Suppressor macrophage treated with lipopolysaccharide for 4 hours (primary cell): ENCODE results near the gene ART3.
"Not testable (repeated sequence)": the region's sequence is repeated elsewhere in the genome, so short reads cannot be mapped to it uniquely, and the experiment has no call there.

Experiments
- DNase-seq: peaks from one replicate; pipeline ENCODE4 v3.0.0-alpha.2; 2020

ART3 gene, protein sequence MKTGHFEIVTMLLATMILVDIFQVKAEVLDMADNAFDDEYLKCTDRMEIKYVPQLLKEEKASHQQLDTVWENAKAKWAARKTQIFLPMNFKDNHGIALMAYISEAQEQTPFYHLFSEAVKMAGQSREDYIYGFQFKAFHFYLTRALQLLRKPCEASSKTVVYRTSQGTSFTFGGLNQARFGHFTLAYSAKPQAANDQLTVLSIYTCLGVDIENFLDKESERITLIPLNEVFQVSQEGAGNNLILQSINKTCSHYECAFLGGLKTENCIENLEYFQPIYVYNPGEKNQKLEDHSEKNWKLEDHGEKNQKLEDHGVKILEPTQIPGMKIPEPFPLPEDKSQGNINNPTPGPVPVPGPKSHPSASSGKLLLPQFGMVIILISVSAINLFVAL

DNA sequence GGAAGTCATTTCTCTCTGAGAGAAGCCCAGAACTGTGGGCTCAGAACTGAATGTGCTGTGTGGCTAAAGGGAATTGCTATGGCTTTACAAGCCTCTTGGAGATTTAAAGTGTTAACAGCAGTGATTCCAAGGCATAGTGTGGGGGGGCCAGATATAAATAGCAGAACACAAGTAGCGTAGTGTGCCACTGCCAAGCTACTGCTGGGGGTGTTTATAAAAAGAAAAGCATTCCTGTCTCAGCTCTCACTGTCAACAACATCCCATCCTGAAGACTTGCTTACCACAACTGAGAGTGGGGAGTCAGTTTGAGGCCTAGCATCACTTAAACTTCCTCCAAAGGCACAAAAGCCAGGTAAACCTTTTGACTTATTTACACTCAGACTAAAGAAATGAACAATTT is at the start of gene ART3:
ART3 (plus strand) TSS at position 242 of the 400 bp plus-strand sequence. CDS start 1,181 bp downstream, outside the sequence.
- DNase-seq = no peak

DNA sequence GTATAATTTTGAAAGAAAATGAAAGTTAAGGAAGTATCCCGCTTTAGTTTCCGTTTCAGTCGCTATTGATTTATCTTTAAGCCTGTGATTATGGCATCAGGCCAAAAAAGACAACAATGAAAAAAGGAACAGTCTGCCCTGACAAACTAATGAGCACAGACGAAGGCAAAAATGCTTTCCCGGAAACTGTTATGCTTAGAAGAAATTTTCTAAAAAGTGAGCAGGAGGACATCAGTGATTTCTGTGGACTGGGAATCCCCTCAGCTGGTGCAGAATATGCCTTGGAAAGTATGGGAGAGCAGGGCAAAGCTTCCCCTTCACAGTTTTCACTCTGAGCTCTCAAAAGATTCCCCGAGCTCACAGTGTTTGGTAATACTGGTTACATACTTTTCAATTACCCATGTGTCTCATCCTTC is 46.2 kb upstream of the ART3 start:
- DNase-seq = peak; percentile 96

DNA sequence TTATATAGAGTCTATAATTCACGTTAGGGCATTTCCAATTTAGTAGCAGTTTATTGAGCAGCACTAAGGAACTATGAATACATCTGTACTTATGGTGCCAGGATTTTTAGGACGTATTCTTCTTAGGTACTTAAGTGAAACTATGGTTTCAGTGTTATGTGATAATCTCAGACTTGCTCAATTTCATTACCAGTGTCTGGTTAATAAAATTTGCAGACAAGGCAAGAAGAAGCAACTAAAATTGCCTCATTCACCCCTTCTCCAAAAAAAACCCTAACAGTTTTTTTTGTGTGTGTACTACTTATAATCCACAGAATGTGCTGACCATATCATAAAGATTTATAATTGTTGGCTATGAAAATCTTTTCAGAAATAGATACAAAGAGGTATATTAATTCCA is 45.2 kb upstream of the ART3 start:
- peak; percentile 77 for DNase-seq

DNA sequence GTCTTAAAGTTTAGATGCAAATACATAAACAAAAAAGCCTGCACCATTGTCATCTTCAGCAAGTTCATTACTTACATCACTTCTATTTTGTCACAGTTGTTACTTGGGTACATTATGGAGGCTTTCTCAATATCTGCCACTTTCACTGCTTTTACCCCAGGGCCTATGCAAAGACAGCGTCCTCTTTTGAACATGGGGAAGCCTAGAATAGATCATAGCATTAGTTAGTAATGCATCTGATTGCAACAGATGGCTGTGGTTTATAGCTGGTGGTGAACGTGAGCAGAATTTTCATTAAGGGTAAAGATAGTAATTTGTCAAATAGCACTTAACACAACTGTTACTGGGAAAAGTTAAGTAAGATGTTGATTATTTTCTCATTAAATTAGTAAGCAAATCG is 39.4 kb upstream of the ART3 start:
- peak; percentile 91 for DNase-seq

DNA sequence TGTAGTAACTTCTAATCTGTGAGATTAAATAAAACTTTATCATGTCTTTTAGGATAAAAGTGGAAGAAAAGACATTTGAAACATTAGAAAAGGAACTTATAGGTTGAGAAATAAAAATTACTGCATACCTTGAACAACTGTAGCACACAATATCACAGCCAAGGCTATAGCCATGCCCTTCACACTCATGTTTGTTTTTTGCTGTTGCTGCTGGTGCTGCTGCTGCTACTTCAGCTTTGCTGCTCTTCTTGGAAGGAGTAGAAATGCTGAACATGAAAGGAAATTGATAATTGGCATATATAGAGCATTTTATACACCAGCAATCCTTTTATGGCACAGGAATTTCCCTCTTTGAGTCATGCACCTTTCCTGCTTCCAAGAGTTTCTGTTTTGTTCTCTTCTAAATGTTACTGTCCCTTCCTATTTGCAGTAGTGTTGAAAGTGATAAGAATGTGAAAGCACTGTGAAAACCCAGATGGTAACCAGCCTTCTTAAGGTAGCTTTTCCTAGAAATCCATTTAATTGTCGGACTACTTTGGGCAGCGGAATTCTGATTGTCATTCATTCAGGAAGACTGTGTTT is 38.6 kb upstream of the ART3 start, which contains the start of gene CXCL11:
CXCL11 (minus strand) TSS at position 272 of the 582 bp plus-strand sequence; CDS start at position 189, 83 bp downstream.
- DNase-seq = peak; percentile 82

DNA sequence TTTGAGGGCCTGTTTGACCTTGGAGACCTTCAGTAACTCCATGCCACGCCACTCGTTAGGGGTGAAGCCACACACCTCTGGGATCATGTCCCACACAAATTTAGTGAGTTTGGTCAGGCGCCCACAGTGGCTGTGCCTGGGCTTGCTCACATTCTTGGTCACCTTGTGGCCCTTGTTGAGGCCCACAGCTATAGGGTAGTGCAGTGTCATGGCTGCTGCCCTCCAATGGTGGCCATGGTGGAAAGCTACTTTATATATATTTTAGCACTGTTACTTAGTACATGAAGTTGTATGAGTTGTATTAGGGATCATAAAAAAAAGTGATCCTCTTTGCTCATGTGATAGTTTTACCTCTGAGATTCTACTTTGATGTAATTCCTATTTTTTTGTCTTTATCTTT is 37.7 kb upstream of the ART3 start:
- DNase-seq = no peak

DNA sequence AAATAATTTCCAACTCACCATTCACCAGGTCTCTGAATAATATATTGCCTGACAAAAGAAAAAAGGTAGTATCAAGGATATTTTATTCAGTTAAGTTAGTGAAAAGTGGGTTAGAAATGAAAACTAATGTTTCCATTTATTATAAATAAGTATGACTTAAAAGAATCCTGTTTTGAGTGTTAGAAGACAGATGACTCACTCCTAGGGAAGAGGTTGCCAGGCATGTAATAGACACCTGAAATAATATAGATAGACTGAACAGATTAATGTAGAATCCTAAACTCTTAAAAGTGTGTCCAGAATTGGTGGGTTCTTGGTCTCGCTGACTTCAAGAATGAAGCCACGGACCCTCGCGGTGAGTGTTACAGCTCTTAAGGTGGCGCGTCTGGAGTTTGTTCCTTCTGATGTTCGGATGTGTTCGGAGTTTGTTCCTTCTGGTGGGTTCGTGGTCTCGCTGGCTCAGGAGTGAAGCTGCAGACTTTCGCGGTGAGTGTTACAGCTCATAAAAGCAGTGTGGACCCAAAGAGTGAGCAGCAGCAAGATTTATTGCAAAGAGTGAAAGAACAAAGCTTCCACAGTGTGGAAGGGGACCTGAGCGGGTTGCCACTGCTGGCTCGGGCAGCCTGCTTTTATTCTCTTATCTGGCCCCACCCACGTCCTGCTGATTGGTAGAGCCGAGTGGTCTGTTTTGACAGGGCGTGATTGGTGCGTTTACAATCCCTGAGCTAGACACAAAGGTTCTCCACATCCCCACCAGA is 32.1 kb upstream of the ART3 start:
- DNase-seq = not testable (repeated sequence)

DNA sequence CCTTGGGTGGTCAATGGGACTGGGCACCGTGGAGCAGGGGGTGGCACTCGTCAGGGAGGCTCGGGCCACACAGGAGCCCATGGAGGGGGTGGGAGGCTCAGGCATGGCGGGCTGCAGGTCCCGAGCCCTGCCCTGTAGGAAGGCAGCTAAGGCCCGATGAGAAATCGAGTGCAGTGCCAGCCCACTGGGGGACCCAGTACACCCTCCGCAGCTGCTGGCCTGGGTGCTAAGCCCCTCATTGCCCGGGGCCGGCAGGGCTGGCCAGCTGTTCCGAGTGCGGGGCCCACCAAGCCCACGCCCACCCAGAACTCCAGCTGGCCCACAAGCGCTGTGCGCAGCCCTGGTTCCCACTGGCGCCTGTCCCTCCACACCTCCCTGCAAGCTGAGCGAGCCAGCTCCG is 31.2 kb upstream of the ART3 start:
- DNase-seq = not testable (repeated sequence)

DNA sequence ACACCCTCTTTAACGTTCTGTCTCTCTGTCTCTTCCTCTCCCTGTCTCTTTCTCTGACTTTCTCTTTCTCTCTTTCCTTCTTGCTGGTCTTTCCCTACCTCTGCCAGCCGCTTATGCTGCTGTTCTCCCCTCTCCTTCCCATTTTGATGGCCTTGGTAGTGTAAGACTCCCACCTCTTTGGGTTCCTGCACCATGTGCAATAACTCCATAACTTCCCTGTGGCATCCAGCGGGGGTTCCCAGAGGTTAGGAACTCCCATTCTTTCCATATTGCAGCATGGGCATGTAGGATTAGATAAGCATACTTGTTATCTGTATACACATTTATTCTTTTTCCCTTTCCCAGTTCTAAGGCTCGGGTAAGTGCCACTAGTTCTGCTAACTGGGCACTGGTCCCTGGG is 29.8 kb upstream of the ART3 start:
- DNase-seq = not testable (repeated sequence)

DNA sequence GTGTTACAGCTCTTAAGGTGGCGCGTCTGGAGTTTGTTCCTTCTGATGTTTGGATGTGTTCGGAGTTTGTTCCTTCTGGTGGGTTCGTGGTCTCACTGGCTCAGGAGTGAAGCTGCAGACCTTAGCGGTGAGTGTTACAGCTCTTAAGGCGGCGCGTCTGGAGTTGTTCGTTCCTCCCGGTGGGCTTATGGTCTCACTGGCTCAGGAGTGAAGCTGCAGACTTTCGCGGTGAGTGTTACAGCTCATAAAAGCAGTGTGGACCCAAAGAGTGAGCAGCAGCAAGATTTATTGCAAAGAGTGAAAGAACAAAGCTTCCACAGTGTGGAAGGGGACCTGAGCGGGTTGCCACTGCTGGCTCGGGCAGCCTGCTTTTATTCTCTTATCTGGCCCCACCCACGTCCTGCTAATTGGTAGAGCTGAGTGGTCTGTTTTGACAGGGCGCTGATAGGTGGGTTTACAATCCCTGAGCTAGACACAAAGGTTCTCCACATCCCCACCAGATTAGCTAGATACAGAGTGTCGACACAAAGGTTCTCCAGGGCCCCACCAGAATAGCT is 24.6 kb upstream of the ART3 start:
- not testable (repeated sequence) for DNase-seq

DNA sequence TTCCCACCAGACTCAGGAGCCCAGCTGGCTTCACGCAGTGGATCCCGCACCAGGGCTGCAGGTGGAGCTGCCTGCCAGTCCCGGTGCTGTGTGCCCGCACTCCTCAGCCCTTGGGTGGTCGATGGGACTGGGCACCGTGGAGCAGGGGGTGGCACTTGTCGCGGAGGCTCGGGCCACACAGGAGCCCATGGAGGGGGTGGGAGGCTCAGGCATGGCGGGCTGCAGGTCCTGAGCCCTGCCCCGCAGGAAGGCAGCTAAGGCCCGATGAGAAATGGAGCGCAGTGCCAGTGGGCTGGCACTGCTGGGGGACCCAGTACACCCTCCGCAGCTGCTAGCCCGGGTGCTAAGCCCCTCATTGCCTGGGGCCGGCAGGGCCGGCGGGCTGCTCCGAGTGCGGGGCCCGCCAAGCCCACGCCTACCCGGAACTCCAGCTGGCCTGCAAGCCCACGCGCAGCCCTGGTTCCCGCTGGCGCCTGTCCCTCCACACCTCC is 23.9 kb upstream of the ART3 start:
- DNase-seq = not testable (repeated sequence)

DNA sequence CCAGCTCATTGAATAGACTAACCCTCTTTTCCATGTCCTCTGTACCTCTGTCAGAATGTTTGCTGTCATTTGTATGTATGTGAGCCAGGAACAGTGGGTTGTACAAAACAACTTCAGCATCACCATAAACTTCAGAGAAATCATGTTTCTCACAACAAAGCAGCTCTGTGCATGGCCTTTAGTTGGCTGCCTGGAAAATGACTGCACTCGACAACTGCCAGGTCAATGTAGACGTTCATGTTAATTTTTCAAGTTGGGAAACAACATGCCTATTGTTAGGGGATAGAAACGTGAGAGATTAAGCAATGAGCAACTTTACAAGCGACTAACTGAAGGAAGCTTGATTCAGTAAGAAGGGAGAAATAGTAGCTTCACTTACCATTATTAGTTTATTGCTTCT is 20.8 kb upstream of the ART3 start:
- DNase-seq = no peak

DNA sequence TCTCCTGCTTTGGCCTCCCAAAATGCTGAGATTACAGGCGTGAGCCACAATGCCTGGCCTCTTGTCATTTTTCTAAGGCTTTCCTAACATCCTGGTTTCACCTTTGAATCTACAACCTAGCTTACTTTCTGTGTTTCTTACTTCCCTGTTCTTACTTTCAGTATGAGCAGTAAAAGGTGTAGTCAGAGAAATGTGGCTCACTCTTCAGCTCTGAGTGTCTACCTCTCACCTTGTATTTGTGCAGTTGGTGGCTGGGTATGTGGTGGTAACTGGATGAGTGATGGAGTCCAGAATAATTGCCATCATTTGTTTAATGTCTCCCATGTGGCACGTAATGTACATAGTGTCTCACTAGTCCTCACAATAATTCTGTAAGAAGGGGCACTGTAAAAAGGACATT is 19.5 kb upstream of the ART3 start:
- DNase-seq = no peak

DNA sequence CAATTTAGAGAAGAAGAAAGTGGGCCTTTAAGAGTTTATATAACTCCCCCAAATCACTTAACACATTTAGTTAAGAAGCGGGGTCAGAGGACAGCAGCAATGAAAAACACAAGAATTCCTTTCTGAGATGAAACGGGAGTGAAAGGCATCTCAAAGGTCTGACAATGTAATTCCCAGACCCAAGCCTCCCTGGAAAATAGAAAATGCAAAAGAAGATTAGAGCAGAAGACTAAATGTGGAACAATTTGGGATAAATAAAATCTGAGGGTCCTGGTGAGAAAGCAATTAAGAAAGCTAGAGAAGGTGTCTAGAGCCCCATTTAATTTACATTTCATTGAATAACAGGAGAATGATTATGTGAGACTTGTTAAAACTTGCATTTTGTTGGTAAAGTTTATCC is 19.1 kb upstream of the ART3 start:
- no peak for DNase-seq

DNA sequence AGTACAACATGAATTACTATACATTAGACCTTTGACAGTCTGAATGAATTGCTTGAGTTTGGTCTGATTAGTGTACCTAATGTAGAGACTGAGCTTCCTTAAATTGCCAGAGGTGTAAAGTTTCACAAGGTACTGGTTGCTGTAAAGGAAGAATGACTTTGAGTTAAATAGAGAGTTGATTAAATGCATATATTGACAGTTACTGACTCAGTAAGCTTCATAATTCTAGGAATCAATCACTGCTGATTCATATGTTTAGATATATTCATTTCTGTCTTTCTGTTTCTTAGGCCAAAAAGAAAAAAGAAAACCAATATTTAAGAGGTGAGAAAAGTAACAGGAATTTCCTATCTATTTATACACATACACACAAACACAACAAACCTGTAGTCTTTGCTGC is 16.2 kb upstream of the ART3 start:
- DNase-seq = no peak

DNA sequence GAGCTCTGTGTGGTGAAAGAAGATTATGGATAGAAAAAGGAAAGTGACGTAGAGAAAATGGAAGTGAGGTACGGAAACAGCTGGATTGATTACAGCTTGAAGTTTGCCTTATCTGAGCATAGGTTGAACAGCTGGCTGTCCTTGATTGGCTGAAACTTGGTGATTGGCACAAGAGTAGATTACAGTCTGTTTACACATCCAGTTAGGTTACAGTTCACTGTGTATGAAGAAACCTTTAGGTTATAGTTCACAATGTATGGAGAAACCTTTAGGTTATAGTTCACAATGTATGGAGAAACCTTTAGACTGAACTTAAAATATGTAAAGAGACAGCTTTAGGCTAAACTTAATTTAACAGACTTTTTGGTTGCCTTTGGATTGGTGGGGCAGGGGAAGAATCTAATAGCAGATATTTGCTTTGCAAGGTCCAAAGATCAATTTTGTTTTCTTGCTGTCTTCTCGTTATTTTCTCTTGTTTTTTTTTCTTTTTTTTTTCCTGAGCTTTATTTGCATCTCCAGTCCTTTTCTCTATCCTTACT is 15.6 kb upstream of the ART3 start:
- DNase-seq = no peak

DNA sequence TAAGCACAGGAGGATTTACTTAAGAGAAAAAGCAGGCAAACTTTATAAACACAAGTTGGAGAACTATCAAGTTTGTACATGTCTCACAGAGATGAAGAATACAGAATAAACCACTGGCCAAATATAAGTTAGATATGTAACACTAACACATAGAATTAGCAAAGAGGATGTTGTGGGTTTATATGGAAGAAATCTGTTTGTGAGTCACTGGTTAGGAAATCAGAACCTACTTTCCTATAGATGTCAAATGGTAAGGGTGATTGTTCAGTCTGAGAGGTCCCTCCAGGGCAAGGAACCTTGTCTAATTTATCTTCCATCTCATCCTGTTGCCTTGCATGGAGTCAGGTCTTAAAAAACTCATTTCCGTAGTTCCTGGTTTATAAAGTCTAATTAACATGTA is 14.8 kb upstream of the ART3 start:
- DNase-seq = peak; percentile 80

DNA sequence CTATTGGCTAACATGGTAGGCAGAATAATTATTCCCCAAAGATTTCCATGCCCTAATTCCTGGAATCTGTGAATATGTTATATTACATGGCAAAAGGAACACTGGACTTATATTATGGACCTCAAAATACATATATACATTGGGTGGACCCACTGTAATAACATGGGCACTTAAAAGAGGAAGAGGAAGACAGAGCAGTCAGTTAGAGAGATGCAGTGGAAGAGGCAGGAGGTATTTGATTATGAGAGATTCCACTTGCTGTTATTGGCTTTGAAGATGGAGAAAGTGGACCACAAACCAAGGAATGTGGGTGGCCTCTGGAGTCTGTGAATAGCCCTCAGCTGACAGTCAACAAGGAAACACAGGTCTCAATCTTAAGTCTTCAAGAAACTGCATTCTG is 14.0 kb upstream of the ART3 start:
- DNase-seq = no peak

DNA sequence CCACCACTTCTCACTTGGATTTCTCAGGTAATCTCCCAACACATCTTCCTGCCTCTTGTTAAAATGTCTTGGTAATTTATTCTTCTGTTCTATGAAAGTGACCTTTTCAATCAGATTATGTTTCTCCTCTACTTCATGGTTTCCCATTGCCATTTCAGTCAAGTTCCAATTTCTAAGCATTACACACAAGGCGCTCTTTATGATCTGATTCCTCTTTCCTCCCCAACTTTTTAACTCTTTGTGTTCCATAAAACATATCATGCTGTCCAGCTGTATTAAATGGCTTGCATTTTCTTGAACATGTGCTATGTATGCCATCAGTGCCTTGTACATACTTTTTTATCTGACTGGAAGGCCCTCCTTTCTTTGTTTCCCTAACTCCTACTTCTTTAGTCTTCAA is 13.1 kb upstream of the ART3 start:
- no peak for DNase-seq

DNA sequence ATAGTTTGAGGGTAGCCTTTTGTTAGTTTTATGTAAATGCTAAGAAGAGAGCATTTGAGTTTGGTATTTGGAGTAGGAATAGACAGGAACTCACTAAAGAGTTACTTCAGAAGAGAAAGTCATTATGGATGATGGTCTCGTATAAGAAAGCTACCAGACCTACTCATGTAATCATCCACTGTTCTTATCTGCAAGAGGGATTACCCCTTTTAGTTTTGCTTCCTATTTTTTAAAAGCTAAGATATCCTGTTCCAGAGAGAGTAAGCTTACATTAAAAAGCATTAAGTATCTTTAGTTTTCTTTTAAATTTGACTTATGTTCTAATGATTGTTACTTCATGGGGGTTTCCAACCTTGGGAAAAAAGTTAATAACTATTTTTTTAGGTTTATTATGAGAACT is 12.5 kb upstream of the ART3 start:
- peak; percentile 74 for DNase-seq

DNA sequence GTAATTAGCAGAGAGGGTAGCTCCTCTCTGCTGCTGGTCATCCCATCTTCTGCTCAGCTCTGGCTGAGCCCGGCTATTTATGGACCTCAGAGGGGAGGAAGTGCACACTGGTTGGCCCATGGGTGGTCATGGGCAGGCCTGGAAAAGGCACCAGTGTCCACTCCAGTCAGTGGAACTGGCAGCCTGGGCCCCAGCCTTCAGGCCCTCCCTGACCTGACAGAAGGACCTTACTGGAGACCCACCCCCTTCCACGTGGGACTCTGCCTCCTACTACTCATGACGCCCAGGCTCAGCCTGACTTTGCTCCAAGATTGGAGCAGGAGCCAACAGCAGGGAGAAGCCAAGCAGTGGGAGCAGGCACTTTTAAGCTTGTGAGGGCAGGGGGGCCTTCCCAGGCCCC is 8.0 kb upstream of the ART3 start:
- DNase-seq = no peak

DNA sequence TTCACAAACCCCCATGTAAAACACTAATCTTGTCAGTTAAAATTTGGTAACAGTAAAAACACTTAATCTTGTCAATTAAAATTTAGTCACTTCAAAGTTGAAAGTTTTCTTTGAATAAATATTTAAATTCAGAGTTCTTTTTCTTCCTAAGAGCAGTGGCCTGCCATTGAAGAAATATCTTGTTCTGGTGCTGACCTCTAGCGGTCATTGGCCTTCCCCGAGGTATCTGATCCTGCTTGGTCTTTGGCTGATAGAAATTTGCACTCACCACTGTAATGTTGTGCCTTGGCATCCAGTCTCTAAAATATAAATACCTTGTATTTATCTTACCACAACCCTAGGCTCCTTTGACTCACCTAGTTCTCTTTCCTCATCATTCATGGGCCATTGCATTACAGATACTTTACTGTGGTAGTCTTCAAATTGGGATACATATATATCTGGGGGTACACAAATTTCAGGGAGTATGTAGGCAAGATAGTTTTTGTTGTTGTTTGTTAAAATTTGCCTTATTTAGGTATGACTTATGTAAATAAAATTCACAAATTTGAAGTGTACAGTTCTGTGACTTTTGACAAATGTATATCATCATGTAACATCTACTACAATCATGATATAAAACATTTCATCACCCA is 6.7 kb upstream of the ART3 start:
- DNase-seq = peak; percentile 91

DNA sequence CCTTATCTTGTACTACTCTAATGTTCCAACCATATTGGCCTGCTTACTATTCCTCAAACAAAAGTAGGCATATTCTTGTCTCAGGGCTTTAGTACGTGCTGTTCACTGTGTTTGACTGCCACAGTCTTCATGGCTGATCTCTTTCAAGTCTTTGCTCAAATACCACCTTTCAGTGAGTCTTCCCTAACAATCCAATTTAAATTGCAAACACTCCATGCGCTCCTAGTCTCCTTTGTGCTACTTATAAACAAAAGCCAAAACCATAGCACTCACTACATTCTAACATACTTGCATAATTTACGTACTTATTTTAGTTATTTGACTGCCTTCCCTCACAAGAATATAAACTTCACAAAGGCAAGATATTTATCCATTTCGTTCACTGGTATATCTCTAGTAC is 1.7 kb upstream of the ART3 start:
- no peak for DNase-seq
